ENCODE results near the gene HDAC11.
"Not testable (repeated sequence)": the region's sequence is repeated elsewhere in the genome, so short reads cannot be mapped to it uniquely, and the experiment has no call there.

HDAC11 gene

GRCh38 chr3:13470894-13471574 is 9.1 kb upstream of the HDAC11 start:
- peak; percentile 70 for DNase-seq

DNA sequence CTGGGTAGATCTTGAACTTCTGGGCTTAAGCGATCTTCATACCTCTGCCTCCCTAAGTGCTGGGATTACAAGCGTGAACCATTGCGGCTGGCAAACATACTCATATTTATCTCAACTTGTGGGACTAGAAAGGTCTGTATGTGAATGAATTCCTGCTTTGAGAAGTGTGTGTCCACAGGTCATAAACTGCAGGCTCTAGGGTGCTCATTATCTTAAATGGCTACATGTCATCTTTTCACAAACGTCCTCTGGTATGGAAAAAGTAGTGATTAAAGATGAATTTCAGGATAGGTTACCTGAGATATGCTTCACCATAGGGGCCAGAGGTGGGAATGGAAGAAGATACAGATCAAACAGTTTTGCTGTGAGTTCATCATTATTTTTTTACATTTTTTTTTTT is 7.8 kb upstream of the HDAC11 start:
- DNase-seq = no peak

GRCh38 chr3:13473020-13473419 is 7.1 kb upstream of the HDAC11 start:
- no peak for DNase-seq

DNA sequence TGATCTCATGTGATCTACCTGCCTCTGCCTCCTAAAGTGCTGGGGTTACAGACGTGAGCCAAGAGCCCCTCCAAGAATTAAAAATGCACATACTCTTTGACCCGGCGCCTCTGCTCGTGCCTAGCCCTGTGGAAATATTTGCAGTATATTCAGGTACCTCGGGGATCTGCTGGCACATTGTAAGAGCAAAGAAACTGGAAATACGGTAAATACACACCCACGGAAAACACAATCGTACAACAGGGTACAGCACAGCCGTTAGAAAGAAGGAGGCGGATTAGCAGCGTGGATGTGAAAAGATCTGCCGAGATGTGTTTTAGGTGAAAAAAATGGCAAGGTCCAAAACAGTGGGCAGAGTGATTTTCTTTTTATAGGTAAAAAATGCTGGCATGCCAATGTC is 6.1 kb upstream of the HDAC11 start:
- DNase-seq = no peak

DNA sequence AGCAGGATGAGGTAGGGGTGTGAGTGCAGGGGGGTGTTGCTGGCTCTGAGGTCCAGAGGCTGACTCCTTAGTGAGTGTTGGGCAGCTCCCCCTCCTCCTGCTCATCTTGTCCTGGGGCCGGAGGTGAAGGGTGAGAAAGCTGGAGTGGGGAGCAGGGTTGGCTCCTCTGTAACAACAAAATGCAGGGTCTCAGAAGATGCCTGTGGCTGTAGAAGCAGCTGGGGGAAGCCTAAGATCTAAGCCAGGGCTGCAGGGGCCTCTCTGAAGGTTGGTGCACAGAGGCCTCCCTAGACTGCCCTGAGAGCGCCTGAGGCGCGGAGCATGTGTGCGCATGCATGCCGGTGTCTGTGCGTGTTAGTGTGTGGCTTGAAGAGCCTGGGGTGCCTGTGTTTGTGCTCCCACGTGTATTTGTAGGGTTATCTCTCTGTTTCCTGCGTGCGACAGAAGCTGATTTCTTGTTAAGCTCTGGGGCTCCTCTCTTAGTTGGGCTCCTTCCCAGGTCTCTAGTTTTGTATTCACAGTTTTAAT is 5.3 kb upstream of the HDAC11 start:
- DNase-seq = no peak

GRCh38 chr3:13475871-13476590 is 4.1 kb upstream of the HDAC11 start:
- peak; percentile 64 for DNase-seq

DNA sequence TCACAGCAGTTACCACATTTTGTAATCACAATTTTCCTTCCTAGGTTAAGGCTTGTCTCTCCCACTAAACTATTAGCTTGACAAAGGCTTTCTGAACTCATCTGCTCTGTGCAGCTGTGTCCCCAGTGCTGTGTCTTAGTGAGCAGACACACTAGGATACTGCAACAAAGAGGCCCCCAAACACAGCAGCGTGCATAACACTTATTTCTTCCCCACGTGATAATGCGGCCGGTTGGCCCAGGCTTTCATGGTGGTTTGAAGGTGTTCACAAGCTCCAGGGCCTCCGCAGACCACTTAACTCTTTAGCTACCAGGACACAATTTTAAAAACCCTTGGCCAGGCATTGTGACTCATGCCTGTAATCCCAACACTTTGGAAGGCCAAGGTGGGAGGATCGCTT is 2.2 kb upstream of the HDAC11 start:
- no peak for DNase-seq

DNA sequence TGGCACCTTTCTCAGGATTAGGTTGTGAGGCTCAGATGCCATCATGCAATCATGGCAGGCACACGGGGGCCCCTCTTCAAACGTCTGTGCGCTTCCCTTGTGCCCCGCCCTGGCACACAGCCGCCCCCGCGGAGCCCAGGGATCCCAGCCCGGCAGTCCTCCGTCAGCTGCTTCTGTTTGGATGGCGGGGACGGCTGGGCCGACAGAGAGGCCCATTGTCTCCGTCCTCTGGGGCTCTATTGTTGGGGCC is 849 bp upstream of the HDAC11 start:
- peak; percentile 40 for DNase-seq

GRCh38 chr3:13480340-13481318 is 523 bp downstream of the HDAC11 start:
- DNase-seq = no peak

- DNase-seq = peak; percentile 7
Measured at GRCh38 chr3:13482106-13482690, 2.1 kb downstream of the HDAC11 start.

GRCh38 chr3:13483286-13483685 is 3.2 kb downstream of the HDAC11 start:
- DNase-seq = no peak

- no peak for DNase-seq
Measured at GRCh38 chr3:13483988-13484695, 4.0 kb downstream of the HDAC11 start.

DNA sequence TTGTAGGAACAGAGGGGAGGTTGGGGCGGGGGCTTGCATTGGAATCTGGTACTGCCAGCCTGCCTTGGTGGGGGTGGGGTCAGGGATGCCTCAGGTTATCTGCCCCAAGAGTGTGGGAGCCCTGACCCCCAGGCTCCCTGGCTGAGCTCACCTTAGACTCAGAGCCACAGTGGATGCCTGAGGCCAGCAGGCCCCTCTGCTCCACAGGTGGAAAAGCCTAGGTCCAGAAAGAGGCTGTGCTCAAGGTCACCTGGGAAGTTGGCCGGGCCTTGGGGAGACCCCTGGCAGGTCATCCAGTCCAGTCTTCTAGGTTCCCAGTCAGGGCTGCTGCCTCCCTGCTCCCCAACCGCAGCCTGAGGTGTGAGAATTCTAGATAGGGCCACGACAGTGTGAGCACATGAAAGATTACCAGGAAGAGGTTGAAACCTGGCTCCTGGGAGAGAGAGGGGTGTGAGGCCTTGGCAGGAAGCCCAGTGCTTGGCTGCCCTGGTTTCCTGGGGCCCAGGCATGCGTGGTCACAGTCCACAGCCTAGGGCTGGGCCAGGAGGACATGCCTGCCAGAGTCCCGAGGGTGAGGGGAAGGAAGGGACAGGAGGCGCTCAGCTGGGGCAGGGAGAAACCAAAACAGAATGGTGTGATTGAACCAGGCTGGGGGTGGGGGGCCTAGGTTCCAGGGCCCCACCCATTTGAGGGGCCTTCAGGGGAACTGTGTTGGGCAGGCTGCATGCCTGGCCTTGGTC is 4.9 kb downstream of the HDAC11 start:
- peak; percentile 81 for DNase-seq

- DNase-seq = not testable (repeated sequence)
Measured at GRCh38 chr3:13485630-13486562, 5.8 kb downstream of the HDAC11 start.

DNA sequence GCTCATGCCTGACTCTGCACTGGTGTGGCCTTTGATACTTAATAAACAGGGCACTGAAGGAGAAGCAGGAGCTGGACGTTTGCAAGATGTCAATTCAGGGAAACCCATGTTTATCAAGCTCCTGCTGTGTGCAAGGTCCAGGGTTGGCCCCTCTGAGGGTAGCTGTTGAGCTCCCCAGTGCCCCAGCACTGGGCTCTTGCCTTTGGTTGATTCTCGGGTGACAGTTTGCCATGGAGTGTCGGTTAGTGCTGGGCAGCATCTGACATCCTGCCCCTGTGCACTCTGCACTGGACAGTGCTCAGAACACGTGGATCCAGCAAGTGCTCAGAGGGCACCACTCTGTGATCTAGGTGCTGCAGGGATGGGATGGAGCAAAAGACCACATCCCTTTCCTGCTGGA is 7.3 kb downstream of the HDAC11 start:
- no peak for DNase-seq

DNA sequence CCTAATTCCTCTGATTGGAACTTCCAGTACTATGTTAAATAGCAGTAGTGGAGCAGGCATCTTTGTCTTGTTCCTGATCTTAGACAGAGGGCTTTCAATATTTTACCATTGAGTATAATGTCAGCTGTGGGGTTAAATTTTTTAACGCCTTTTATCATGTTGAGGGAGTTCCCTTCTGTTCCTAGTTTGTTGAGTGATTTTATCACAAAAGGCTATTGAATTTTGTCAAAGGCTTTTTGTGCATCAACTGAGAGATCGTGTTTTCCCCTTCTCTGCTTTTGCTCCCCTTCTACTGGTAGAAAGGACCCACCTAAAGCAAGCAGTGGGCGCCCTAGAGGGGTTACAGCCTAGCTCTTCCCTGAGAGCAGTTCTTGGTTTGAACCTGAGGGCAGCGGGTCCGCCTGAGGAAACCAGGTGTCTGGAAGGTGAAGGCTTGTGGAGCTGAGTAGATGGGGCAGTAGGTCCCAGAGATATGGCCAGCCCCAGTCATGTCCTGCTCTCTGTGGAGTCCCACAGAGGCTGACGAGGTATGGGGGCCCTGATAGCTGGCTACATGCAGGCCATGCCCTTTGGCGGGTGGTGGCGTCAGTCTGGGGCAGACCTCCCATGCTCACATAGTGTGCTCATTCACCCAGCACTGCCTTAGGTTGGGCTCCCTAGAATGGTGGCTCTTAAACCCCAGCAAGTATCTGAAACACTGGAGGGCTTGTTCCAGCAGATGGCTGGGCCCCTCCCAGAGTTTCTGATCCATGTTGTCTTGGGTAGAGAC is 11.3 kb downstream of the HDAC11 start:
- DNase-seq = no peak

GRCh38 chr3:13492048-13492447 is 11.9 kb downstream of the HDAC11 start:
- DNase-seq = no peak

- no peak for DNase-seq
Measured at GRCh38 chr3:13492976-13493866, 13.1 kb downstream of the HDAC11 start.
